GM18517 (cell line): ENCODE measurements around the gene COQ9.

Source experiments
- ATAC-seq: cut with Tn5 transposase; IDR thresholded peaks from one replicate; pipeline ENCODE4 v1.9.1; 2021; ENCODE audit warnings: mild to moderate bottlenecking, moderate library complexity; ENCODE audit not compliant: unreplicated experiment

The COQ9 gene

GRCh38 chr16:57509231-57509923, 62.1 kb downstream of the COQ9 start:
- no peak for ATAC-seq

GRCh38 chr16:57510016-57510871, 63.0 kb downstream of the COQ9 start:
- no peak for ATAC-seq
